Prostate gland (tissue), 2 donors: ENCODE data around the gene SEZ6L. TPM values are rescaled to one million over a fixed set of nuclear protein-coding genes. Genes with fewer than 3 reads are reported as not detected.

ENCODE experiments used
- DNase-seq: peaks from one replicate; pipeline ENCODE4 v3.0.0-alpha.2; 2019; ENCODE audit warnings: low spot score
- H3K27ac ChIP-seq, 2 donors: fragments of 200-600 bp; sonication (generic); 2 replicates each; pipeline ENCODE4 v1.5.1; 2017 to 2019
- H3K27me3 ChIP-seq: fragments of 200-600 bp; sonication (generic); replicated peaks from 2 replicates; pipeline ENCODE4 v1.5.1; 2019; ENCODE audit not compliant: insufficient read depth
- H3K36me3 ChIP-seq, 2 donors: fragments of 200-600 bp; sonication (generic); 1 replicate in 1 of 2; 2 replicates in 1 of 2; pipeline versions ENCODE4 v1.5.1 to v1.8.1; 2017 to 2019
- H3K4me1 ChIP-seq: fragments of 200-600 bp; sonication (generic); replicated peaks from 2 replicates; pipeline ENCODE4 v1.5.1; 2019
- H3K4me3 ChIP-seq, 2 donors: fragments of 200-600 bp; sonication (generic); 2 replicates each; pipeline ENCODE4 v1.5.1; 2017 to 2019
- H3K9me3 ChIP-seq: fragments of 200-600 bp; sonication (generic); 2 replicates; pipeline ENCODE4 v1.5.1; 2017
- POLR2A ChIP-seq: fragments of 450-650 bp; IDR thresholded peaks from one replicate; pipeline ENCODE4 v1.6.1; 2016; ENCODE audit warnings: antibody characterized with exemption, mild to moderate bottlenecking
- POLR2AphosphoS5 ChIP-seq: sonication (generic); formaldehyde crosslinking; IDR thresholded peaks from one replicate; pipeline ENCODE4 v1.6.1; 2017; ENCODE audit warnings: antibody characterized with exemption
- WGBS: methylation state at CpG from one replicate; pipeline ENCODE4 v1.1.5; 2018; 5-methylcytosine and 5-hydroxymethylcytosine counted together
- intact Hi-C: fragments of 100-400 bp; cut with DNase I; formaldehyde crosslinking; loops from one replicate; pipeline ENCODE4 v1.14.2; 2022
- total RNA-seq, 2 donors: library from RNA; depleted of rRNA; stranded (reverse); fragments of >200 nt; gene quantifications; one replicate each; pipeline ENCODE4 v1.1.0, GENCODE V29; 2016
- TF ChIP-seq, protein P1 (sequence below), 4 experiments: fragments of 200-600 bp in 2 of 4; fragments of 450-650 bp in 2 of 4; sonication (generic) in 2 of 4; IDR thresholded peaks; 1 replicate in 3 of 4; 2 replicates in 1 of 4; pipeline ENCODE4 v1.5.1; 2016 to 2019; ENCODE audit warnings: antibody characterized with exemption in 4 of 4, mild to moderate bottlenecking in 2 of 4, moderate library complexity in 2 of 4

The SEZ6L gene
- total RNA-seq, 2 donors from 2014 or later = 0.45 to 0.64 TPM

DNA sequence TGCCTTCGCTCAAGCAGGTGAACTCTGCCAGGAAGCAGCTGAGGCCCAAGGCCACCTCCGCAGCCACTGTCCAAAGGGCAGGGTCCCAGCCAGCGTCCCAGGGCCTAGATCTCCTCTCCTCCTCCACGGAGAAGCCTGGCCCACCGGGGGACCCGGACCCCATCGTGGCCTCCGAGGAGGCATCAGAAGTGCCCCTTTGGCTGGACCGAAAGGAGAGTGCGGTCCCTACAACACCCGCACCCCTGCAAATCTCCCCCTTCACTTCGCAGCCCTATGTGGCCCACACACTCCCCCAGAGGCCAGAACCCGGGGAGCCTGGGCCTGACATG lies 123.4 kb downstream of the SEZ6L start:
- TF ChIP-seq POLR2AphosphoS5 = no peak
- TF ChIP-seq, protein P1, sequence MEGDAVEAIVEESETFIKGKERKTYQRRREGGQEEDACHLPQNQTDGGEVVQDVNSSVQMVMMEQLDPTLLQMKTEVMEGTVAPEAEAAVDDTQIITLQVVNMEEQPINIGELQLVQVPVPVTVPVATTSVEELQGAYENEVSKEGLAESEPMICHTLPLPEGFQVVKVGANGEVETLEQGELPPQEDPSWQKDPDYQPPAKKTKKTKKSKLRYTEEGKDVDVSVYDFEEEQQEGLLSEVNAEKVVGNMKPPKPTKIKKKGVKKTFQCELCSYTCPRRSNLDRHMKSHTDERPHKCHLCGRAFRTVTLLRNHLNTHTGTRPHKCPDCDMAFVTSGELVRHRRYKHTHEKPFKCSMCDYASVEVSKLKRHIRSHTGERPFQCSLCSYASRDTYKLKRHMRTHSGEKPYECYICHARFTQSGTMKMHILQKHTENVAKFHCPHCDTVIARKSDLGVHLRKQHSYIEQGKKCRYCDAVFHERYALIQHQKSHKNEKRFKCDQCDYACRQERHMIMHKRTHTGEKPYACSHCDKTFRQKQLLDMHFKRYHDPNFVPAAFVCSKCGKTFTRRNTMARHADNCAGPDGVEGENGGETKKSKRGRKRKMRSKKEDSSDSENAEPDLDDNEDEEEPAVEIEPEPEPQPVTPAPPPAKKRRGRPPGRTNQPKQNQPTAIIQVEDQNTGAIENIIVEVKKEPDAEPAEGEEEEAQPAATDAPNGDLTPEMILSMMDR (IDR thresholded peaks at IDR 0.05) = no peak
- TF ChIP-seq POLR2A = no peak
- no peaks in the 10 kb centered on the region for H3K9me3 ChIP-seq
- no peaks in the 10 kb centered on the region for H3K4me1 ChIP-seq
- no peak overlapping the region for H3K4me3 ChIP-seq
- no peak for DNase-seq
- intact Hi-C loops = no loop called here
- no peak overlapping the region for H3K27ac ChIP-seq
- 90% methylated on average over 13 of the region's 13 CpGs for WGBS
- H3K27me3 ChIP-seq = no peaks in the 10 kb centered on the region
- no peaks in the 10 kb centered on the region for H3K36me3 ChIP-seq

DNA sequence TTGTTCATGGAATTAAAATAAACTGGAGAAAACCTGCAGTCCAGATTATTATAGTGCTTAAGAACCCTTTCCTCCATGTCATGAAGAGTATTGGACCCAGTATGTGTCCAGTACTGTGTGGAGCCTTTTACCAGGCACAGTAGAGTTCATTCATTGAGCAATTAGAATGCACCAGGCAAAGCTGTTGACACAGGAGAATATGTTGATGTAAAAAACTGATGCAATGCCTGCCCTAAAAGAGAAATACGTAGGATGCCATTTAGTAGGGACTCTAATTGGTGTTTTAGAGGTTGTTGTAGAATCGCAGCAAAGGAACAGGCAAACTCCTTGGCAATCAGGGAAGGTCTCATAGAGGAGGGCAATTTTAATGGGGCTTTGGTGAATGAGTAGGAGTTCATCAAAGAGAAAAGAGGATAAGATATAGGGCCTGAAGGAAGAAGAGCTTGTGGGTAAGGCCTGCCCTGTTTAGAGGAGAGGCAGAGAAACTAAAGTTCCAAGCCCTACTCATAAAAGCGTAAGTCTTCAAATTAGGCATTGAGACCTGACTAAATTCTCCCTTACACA lies 126.4 kb downstream of the SEZ6L start:
- WGBS = 93% methylated on average over 3 of the region's 3 CpGs
- TF ChIP-seq, protein P1 (IDR thresholded peaks at IDR 0.05) = no peak
- TF ChIP-seq POLR2AphosphoS5 = no peak
- no peak for TF ChIP-seq POLR2A
- no peaks in the 10 kb centered on the region for H3K9me3 ChIP-seq
- no peak overlapping the region for H3K27ac ChIP-seq
- H3K27me3 ChIP-seq = no peaks in the 10 kb centered on the region
- H3K4me1 ChIP-seq = no peaks in the 10 kb centered on the region
- DNase-seq = no peak
- no peak overlapping the region for H3K4me3 ChIP-seq
- H3K36me3 ChIP-seq = no peaks in the 10 kb centered on the region
- intact Hi-C loops = no loop called here

DNA sequence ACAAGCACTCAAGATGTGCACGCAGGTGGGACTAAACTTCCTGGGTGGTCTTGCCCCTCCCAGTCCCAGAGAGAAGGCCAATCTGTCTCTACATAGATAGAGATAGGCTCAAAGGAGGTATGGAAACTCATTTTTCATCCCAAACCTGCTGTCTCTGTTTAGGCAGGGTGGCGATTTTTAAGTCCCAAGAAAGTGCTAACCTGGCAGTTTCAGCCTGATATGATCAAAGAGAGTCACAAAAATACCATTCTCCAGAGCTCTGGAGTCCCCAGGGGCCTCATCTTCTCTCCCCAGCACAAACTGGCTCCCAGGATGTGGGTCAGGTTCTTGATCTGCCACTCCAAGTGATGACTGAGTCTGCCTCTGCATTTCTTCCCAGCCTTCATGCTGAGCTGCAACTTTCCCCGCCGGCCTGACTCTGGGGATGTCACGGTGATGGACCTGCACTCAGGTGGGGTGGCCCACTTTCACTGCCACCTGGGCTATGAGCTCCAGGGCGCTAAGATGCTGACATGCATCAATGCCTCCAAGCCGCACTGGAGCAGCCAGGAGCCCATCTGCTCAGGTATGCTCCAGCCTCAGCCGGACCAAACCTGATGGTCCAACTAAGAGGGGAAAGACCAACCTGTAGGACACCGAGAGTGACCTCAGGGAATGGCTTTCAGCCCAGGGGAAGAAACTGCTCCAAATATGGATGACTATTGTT lies 129.5 kb downstream of the SEZ6L start:
- no peaks in the 10 kb centered on the region for H3K9me3 ChIP-seq
- no peaks in the 10 kb centered on the region for H3K36me3 ChIP-seq
- H3K4me3 ChIP-seq = no peak overlapping the region
- no peak for TF ChIP-seq POLR2A
- no peak for TF ChIP-seq POLR2AphosphoS5
- TF ChIP-seq, protein P1 (IDR thresholded peaks at IDR 0.05) = no peak
- DNase-seq = no peak
- no peaks in the 10 kb centered on the region for H3K27me3 ChIP-seq
- intact Hi-C loops = no loop called here
- WGBS = 79% methylated on average over 9 of the region's 9 CpGs
- H3K27ac ChIP-seq = no peak overlapping the region
- no peaks in the 10 kb centered on the region for H3K4me1 ChIP-seq

DNA sequence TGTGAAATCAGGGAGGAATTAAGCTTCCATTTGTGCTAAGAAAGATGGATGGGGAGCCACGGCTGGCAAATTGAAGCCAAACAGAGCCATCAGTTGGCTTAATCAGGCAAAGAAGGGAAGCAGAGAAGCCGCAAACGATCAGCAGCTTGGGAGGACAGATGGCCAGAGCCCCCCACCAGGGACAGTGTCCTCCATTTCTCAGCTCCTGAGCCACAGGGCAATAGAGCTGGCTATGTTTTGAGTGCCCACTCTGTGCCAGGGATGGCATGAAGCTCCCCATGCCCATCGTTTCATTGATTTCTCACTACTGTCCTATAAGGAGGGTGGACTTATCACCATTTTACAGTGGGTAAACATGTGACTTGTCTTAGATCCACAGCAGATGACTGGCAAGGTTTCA lies 133.5 kb downstream of the SEZ6L start:
- Histone ChIP-seq H3K4me1 (no peaks in the 10 kb centered on the region), H3K27me3 (no peaks in the 10 kb centered on the region), H3K9me3 (no peaks in the 10 kb centered on the region), H3K36me3 (no peaks in the 10 kb centered on the region), H3K4me3 (no peak overlapping the region), H3K27ac (no peak overlapping the region)
- TF ChIP-seq POLR2A (no peak), POLR2AphosphoS5 (no peak)
- TF ChIP-seq, protein P1 (IDR thresholded peaks at IDR 0.05) = no peak
- intact Hi-C loops = no loop called here
- WGBS = 60% methylated on average over 4 of the region's 4 CpGs
- DNase-seq = no peak

DNA sequence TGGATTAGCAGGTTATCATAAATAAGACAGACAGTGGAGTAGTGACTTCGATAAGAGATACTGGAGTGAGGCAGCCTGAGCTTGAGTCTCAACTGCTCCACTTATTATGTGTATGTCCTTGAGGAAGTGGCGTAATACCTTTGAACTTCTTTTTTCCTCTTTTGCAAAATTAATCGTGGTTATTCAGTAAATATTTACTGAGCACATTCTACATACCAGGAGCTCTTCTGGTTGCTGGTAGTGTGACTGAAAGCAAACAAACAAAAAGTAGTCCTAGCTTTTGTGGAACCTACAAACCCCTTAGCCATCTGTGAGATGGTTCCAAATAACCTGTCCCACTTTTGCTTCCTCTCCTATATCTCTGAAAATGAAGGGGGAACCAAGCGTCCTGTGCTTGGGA lies 134.2 kb downstream of the SEZ6L start:
- intact Hi-C loops = no loop called here
- no peaks in the 10 kb centered on the region for H3K4me1 ChIP-seq
- no peaks in the 10 kb centered on the region for H3K9me3 ChIP-seq
- no peak overlapping the region for H3K27ac ChIP-seq
- no peak for TF ChIP-seq POLR2A
- no peak for TF ChIP-seq POLR2AphosphoS5
- TF ChIP-seq, protein P1 (IDR thresholded peaks at IDR 0.05) = no peak
- H3K27me3 ChIP-seq = no peaks in the 10 kb centered on the region
- no peaks in the 10 kb centered on the region for H3K36me3 ChIP-seq
- WGBS = 55% methylated on average over 4 of the region's 4 CpGs
- DNase-seq = no peak
- H3K4me3 ChIP-seq = no peak overlapping the region
